Central memory CD8-positive, alpha-beta T cell (primary cell): ENCODE data around the gene MED14.

Experiments
- ATAC-seq: fragments of 150-1000 bp; cut with Tn5 transposase; replicated peaks from 2 replicates; pipeline ENCODE4 v1.10.0; 2022; ENCODE audit warnings: mild to moderate bottlenecking, moderate FRiP score, moderate number of reproducible peaks; ENCODE audit not compliant: poor library complexity, severe bottlenecking; ENCODE audit errors: extremely low read depth
- DNase-seq, 2 donors: peaks; one replicate each; pipeline ENCODE4 v3.0.0; 2021; ENCODE audit warnings: low spot score in 2 of 2
- H3K27ac Mint-ChIP-seq: one replicate; pipeline ENCODE4 v1.8.0; 2022; ENCODE audit warnings: low read depth, mild to moderate bottlenecking, moderate library complexity, mixed read lengths
- H3K27me3 Mint-ChIP-seq: one replicate; pipeline ENCODE4 v1.8.0; 2022; ENCODE audit warnings: mixed read lengths
- H3K36me3 Mint-ChIP-seq: one replicate; pipeline ENCODE4 v1.8.0; 2022; ENCODE audit warnings: mild to moderate bottlenecking, moderate library complexity, mixed read lengths; ENCODE audit not compliant: insufficient read depth
- H3K4me1 Mint-ChIP-seq: one replicate; pipeline ENCODE4 v1.8.0; 2022; ENCODE audit warnings: mixed read lengths
- H3K4me3 Mint-ChIP-seq: one replicate; pipeline ENCODE4 v1.8.0; 2022; ENCODE audit warnings: mild to moderate bottlenecking, moderate library complexity, mixed read lengths
- H3K9me3 Mint-ChIP-seq: one replicate; pipeline ENCODE4 v1.8.0; 2022; ENCODE audit warnings: mixed read lengths

MED14 gene

DNA sequence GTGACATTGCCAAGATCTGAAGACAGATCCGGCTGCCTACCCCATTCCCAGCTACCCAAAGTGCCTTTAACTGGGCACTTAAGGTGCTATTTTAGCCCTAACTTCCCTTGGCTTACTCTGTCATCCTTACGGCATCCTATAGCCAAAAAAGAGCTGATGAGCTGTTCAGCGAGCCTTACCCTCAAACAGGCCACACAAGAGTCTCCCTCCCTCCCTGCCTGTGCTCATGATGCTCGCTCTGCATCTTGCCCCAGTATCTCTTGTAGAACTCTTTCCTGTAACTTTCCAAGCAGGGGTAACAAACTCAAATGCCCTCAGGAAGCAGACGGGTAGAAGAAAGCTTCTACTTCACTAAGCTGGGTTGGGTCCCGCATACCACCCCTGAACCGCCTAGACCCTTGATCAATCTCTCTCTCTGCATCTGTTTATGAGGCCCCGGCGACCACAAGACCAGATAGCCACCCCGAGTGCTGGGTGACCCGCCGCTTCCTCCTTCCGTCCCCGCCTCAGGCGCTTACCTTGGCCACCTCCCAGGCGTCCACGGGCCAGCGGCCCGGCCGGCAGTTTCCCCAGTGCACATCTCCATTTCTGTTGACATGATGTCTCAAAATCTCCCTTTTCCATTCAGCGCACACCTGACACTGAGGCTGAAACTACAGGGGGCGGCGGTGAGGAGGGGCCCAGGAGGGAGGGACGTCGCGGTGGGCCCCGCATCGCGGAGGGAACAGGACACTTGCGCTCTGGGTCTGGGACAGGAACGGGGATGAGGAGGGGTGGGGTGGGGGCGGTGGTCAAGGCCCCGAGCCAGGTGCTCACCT is 88.6 kb downstream of the MED14 start:
- Mint-ChIP-seq H3K4me3 (peak overlapping the region; percentile 96), H3K36me3 (peaks cover 23% of the 10 kb centered on the region), H3K27ac (peak overlapping the region; percentile 95), H3K27me3 (no peaks in the 10 kb centered on the region), H3K9me3 (no peaks in the 10 kb centered on the region), H3K4me1 (peaks cover 42% of the 10 kb centered on the region)
- DNase-seq: peak in 1 of 2 donors; percentile 14
- ATAC-seq: peak; percentile 7

DNA sequence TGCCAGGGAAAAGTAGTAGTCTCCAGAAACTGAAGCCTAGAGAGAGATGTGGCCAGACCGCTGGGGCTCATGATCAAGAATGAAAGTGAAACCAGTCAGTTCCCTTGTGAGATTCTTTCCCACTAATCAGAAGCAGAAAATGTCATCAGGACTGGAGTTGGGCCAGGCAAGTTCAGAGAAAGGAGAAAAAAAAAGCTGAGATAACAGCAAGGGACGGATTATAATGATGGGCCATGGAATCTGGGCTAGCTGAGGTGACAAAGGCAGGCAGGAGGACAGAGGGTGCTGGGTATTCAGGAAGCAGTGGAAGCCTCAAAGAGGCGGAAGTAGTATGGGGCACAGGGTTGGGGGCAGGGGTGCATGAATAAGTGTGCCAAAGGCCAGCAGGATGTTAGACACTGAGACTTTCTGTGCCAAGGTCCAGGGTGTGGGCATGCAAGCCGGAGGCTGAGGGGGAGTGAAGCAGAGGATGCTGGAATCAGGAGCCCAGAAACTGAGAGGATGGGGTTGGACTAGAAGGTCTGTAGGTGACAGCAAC is 90.5 kb downstream of the MED14 start:
- Mint-ChIP-seq H3K4me1 (peaks cover 40% of the 10 kb centered on the region), H3K27ac (peak overlapping the region; percentile 94), H3K9me3 (no peaks in the 10 kb centered on the region), H3K36me3 (peaks cover 23% of the 10 kb centered on the region), H3K27me3 (no peaks in the 10 kb centered on the region), H3K4me3 (peak overlapping the region; percentile 92)
- ATAC-seq (peak; percentile 52), DNase-seq (peak in 1 of 2 donors; percentile 14)

DNA sequence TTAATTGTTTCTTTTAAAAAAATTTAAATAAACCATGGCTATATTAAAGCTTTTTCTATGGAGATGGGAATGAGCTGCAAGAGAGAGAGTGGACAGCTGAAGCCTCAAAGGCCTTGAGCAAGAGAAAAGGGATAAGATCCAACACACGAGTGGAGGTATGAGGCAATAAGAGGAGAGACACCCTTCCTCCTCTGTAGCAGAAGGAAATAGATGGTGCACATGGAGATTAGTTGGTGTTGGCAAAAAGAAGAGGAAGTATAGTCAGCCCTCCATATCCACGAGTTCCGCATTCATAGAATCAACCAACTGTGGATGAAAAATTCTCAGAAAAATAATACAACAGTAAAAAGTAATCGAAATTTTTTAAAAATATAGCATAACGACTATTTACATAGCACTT is 91.2 kb downstream of the MED14 start:
- ATAC-seq (no peak), DNase-seq (no peak)
- Mint-ChIP-seq H3K36me3 (peaks cover 25% of the 10 kb centered on the region), H3K4me3 (peak overlapping the region; percentile 92), H3K4me1 (peaks cover 40% of the 10 kb centered on the region), H3K27me3 (no peaks in the 10 kb centered on the region), H3K27ac (peak overlapping the region; percentile 94), H3K9me3 (no peaks in the 10 kb centered on the region)

DNA sequence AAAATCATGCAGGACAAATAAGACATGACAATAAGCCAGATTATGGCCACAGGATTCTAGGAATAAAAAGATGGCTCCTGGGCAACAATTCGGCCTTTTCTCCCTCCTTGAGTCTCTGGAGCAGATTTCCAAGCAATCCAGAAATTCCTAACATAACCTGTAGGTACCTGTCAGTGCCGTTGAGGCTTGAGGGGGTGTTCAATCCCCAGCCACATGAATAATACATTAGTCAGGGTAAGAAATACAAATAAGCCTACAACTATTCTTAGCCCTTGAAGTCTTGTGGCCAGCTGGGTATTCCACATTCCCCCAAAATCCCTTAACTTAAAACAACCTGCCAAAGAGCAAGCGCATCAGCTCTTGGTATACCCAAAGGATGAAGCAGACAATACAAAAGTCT is 97.7 kb downstream of the MED14 start:
- no peaks in the 10 kb centered on the region for H3K27me3 Mint-ChIP-seq
- H3K36me3 Mint-ChIP-seq: peaks cover 60% of the 10 kb centered on the region
- no peak for DNase-seq
- no peak overlapping the region for H3K27ac Mint-ChIP-seq
- H3K4me1 Mint-ChIP-seq: peaks cover 24% of the 10 kb centered on the region
- no peak overlapping the region for H3K4me3 Mint-ChIP-seq
- ATAC-seq: no peak
- H3K9me3 Mint-ChIP-seq: no peaks in the 10 kb centered on the region

DNA sequence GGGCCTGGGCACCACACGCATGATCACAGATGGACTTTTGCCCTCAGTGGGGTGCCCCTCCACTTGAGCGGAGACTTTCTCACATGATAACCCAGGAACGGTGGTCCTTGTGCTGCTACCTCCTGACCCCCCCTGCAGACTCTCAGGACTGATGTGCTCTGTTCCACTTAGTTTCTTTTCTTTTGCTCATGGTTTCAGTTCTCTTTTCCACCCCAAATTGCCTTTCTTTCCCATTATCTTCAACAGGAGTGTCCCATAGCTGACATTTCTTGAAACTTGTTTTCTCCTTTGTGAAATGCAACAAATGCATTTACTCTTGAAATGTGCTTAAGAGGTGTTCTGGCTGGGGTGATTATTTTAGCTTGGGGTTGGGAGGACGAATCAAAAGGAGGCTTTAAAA is 103.1 kb downstream of the MED14 start:
- no peak for ATAC-seq
- Mint-ChIP-seq H3K4me1 (peaks cover 17% of the 10 kb centered on the region), H3K27me3 (no peaks in the 10 kb centered on the region), H3K36me3 (peaks cover 62% of the 10 kb centered on the region), H3K4me3 (no peak overlapping the region), H3K27ac (no peak overlapping the region), H3K9me3 (no peaks in the 10 kb centered on the region)
- no peak for DNase-seq

DNA sequence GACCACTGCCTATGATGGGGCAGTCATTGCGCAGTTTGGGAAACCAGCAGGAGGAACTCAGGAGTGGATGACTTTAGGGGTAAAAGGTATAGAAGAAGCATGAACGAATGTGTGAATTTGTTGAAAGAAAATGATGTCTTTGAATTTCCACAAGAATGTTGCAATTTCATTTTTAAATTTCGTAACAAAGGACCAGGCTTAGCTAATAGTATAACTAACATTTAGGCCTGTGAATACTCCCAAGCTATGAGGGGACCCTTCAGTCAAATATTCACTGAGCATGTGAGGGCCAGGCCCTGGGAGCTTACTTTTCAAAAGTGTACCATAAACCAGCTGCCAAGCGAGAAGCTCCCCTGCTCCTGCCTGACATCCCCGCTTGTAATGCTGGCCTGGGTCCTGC is 106.8 kb downstream of the MED14 start:
- no peak for DNase-seq
- Mint-ChIP-seq H3K36me3 (peaks cover 35% of the 10 kb centered on the region), H3K9me3 (no peaks in the 10 kb centered on the region), H3K4me3 (no peak overlapping the region), H3K27me3 (no peaks in the 10 kb centered on the region), H3K27ac (no peak overlapping the region), H3K4me1 (peaks cover 9% of the 10 kb centered on the region)
- no peak for ATAC-seq

DNA sequence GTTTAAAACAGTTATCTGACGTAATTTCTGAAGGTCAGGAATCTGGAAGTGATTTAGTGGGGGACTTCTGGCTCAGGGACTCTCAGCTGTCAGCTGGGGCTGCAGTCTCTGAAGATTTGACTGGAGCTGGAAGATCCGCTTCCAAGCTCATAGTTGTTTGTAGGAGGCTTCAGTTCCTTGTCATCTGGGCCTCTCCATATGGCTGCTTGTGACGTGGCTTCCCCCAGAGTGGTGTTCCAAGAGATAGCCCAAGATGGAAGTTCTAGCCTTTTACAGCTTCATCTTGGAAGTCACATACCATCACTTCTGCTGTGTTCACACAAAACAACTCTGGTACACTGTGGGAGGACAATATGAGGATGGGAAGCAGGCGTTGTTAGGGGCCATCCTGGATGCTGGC is 110.0 kb downstream of the MED14 start:
- no peak overlapping the region for H3K4me3 Mint-ChIP-seq
- ATAC-seq: no peak
- H3K4me1 Mint-ChIP-seq: no peaks in the 10 kb centered on the region
- no peaks in the 10 kb centered on the region for H3K27me3 Mint-ChIP-seq
- DNase-seq: no peak
- peaks cover 21% of the 10 kb centered on the region for H3K36me3 Mint-ChIP-seq
- no peak overlapping the region for H3K27ac Mint-ChIP-seq
- no peaks in the 10 kb centered on the region for H3K9me3 Mint-ChIP-seq

DNA sequence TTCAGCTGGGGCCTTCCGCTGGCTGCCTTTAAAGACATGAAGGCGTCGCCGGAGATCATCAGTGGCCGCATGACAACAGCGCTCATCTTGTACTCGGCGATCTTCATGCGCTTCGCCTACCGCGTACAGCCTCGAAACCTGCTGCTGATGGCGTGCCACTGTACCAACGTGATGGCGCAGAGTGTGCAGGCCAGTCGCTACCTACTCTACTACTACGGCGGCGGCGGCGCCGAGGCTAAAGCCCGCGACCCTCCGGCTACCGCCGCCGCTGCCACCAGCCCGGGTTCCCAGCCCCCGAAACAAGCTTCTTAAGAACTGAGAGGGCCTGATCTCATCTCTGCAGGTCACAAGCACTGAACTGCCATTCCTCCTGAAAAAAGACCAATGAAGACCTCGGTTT is 111.7 kb downstream of the MED14 start:
- no peaks in the 10 kb centered on the region for H3K27me3 Mint-ChIP-seq
- no peaks in the 10 kb centered on the region for H3K9me3 Mint-ChIP-seq
- no peaks in the 10 kb centered on the region for H3K4me1 Mint-ChIP-seq
- no peak for ATAC-seq
- H3K36me3 Mint-ChIP-seq: peaks cover 18% of the 10 kb centered on the region
- no peak overlapping the region for H3K27ac Mint-ChIP-seq
- H3K4me3 Mint-ChIP-seq: no peak overlapping the region
- DNase-seq: no peak

DNA sequence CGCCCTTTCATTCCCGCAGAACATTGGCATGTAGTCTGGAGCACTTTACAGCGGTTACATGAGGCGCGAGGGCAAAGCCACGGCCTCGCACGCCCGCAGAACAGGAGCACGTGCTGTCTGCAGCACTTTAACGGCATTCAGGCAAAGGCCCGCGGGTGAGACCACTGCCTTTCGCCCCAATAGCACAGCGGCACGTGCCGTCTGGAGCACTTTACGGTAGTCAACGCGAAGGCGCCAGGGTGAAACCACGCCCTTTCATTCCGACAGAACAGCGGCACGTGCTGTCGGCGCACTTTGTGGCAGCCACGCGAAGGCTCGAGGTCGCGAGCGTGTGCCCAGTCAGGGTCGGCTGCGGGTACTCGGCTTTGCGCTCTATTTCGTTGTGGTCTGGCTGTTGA is 112.2 kb downstream of the MED14 start, which contains the start of gene MPC1L:
Gene MPC1L (plus strand): TSS at position 290 of the 398 bp plus-strand sequence. CDS start 138 bp downstream, outside the sequence.
- H3K4me3 Mint-ChIP-seq: no peak within 1 kb of the TSS
- H3K27ac Mint-ChIP-seq: no peak within 1 kb of the TSS
- peaks cover 13% of the 10 kb centered on the region for H3K36me3 Mint-ChIP-seq
- no peaks in the 10 kb centered on the region for H3K9me3 Mint-ChIP-seq
- H3K27me3 Mint-ChIP-seq: no peaks in the 10 kb centered on the region
- no peaks in the 10 kb centered on the region for H3K4me1 Mint-ChIP-seq
- DNase-seq (no peak), ATAC-seq (no peak)

DNA sequence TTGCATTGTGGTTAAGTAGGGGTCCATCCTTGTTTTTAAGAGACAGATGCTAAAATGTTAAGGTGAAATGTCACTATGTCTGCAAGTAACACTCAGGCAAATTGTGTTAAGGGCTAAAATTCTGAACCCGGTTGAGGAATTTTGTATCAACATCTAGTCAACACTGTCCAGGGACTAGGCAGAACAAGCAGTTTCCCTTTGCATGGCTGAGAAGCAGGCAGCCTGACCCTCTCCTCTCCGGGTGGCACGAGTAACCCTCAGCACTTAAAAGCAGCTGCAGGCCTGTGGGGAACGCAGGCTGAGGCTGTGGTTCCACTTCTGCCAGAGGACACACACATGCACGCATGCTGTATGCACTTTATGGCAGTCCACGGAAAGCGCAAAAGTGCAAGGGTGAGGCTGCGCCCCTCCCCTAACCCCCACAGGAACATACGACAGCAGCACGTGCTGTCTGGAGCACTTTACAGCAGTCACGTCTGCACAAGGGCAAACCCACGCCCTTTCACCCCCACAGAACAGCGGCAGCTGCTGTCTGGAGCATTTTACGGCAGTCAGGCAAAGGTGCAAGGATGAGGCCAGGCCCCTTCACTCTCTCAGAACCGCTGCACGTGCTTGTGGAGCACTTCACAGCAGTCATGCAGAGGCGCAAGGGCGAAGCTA is 112.7 kb downstream of the MED14 start:
- DNase-seq: no peak
- Mint-ChIP-seq H3K27ac (no peak overlapping the region), H3K9me3 (no peaks in the 10 kb centered on the region), H3K27me3 (no peaks in the 10 kb centered on the region), H3K4me1 (no peaks in the 10 kb centered on the region), H3K36me3 (peaks cover 7% of the 10 kb centered on the region), H3K4me3 (no peak overlapping the region)
- ATAC-seq: no peak

DNA sequence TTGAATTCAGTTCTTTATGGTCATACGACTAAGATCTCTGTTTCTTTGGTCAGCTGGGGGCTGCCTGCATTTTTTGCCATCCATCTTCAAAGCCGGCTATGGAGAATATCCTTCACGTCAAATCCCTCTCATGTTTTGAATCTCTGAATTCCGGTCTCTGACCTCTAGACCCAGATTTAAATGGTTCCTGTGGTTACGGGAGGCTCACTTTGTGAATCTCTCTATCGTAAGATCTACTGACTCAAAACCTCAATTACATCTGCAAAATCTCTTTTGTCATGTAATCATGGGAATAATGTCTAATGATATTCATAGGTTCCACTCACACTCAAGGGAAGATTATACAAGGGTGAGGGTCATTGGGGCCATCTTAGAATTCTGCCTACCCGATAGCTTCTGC is 117.8 kb downstream of the MED14 start:
- H3K4me1 Mint-ChIP-seq: no peaks in the 10 kb centered on the region
- ATAC-seq (no peak), DNase-seq (no peak)
- no peaks in the 10 kb centered on the region for H3K9me3 Mint-ChIP-seq
- H3K36me3 Mint-ChIP-seq: no peaks in the 10 kb centered on the region
- no peaks in the 10 kb centered on the region for H3K27me3 Mint-ChIP-seq
- H3K4me3 Mint-ChIP-seq: no peak overlapping the region
- H3K27ac Mint-ChIP-seq: no peak overlapping the region

DNA sequence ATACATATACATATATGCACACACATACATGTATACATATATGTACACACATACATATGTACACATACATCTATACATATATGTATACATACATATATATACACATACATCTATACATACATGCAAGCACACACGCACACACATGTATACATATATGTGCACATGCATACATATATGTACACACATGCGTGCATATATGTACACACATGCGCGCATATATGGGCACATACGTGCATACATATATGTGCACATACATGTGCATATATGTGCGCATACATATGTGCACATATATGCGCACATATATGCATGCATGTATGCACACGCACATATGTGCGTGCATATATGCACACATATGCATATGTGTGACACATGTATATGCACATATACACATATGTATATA is 119.4 kb downstream of the MED14 start:
- Mint-ChIP-seq H3K4me3 (no peak overlapping the region), H3K9me3 (no peaks in the 10 kb centered on the region), H3K27ac (no peak overlapping the region), H3K4me1 (no peaks in the 10 kb centered on the region), H3K27me3 (no peaks in the 10 kb centered on the region), H3K36me3 (no peaks in the 10 kb centered on the region)
- no peak for ATAC-seq
- DNase-seq: no peak

DNA sequence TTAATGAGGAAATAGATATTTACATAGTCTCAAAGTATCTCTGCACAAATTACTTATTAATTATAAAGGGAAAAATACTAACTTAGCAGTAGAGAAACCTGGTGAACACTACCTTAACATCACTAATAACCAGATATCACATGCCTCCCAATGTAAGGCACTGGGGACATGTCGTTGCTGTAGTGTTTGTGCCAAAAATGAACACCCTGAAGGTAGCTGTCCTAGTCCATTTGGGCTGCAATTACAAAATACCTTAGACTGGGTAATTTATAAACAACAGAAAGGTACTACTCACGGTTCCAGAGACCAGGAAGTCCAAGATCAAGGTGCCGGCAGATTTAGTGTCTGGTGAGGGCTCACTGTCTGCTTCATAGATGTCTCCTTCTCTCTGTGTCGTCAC is 122.8 kb downstream of the MED14 start:
- no peak overlapping the region for H3K4me3 Mint-ChIP-seq
- ATAC-seq: no peak
- H3K9me3 Mint-ChIP-seq: no peaks in the 10 kb centered on the region

More for the DNA sequence above, 122.8 kb downstream of the MED14 start:
- Mint-ChIP-seq H3K4me1 (no peaks in the 10 kb centered on the region), H3K27ac (no peak overlapping the region), H3K27me3 (no peaks in the 10 kb centered on the region), H3K36me3 (peaks cover 2% of the 10 kb centered on the region)
- DNase-seq: no peak
